Osteoblast (primary cell): ENCODE data around the gene SLC6A18. TPM values are rescaled to one million over a fixed set of nuclear protein-coding genes. Genes with fewer than 3 reads are reported as not detected.
A peak's percentile ranks its signal among the peaks of the same experiment; 100 is the strongest.
"Not testable (repeated sequence)": the region's sequence is repeated elsewhere in the genome, so short reads cannot be mapped to it uniquely, and the experiment has no call there.

Experiments used
- DNase-seq: peaks from one replicate; pipeline ENCODE4 v3.0.0; 2011; ENCODE audit warnings: low spot score, mixed read lengths; ENCODE audit not compliant: insufficient read length; ENCODE audit errors: missing footprints
- H2AFZ ChIP-seq: 2 replicates; pipeline ENCODE4 v1.6.0; 2011; ENCODE audit warnings: mild to moderate bottlenecking, low read length
- H3K27ac ChIP-seq: 2 replicates; pipeline ENCODE4 v1.5.1; 2011; ENCODE audit warnings: mild to moderate bottlenecking, low read depth, low read length, moderate library complexity
- H3K27me3 ChIP-seq: 2 replicates; pipeline ENCODE4 v1.6.0; 2012; ENCODE audit warnings: mild to moderate bottlenecking, control low read depth, inconsistent platforms, low read length, moderate library complexity; ENCODE audit not compliant: insufficient read depth
- H3K36me3 ChIP-seq: 2 replicates; pipeline ENCODE4 v1.5.1; 2011; ENCODE audit warnings: mild to moderate bottlenecking, low read length, control low read depth, moderate library complexity; ENCODE audit not compliant: insufficient read depth
- H3K4me1 ChIP-seq: 2 replicates; pipeline ENCODE4 v1.5.1; 2011; ENCODE audit warnings: mild to moderate bottlenecking, low read length, control low read depth, moderate library complexity; ENCODE audit not compliant: insufficient read depth
- H3K4me2 ChIP-seq: 2 replicates; pipeline ENCODE4 v1.6.0; 2011; ENCODE audit warnings: mild to moderate bottlenecking, low read length; ENCODE audit not compliant: insufficient read depth
- H3K4me3 ChIP-seq: fragments of 200-600 bp; sonication (generic); 3 replicates; pipeline ENCODE4 v1.5.1; 2012; ENCODE audit warnings: mild to moderate bottlenecking, low read length, inconsistent platforms; ENCODE audit not compliant: insufficient read depth
- H3K79me2 ChIP-seq: 2 replicates; pipeline ENCODE4 v1.6.0; 2012; ENCODE audit warnings: mild to moderate bottlenecking, low read length, control low read depth, inconsistent platforms; ENCODE audit not compliant: insufficient read depth
- H3K9me3 ChIP-seq: 2 replicates; pipeline ENCODE4 v1.5.1; 2011; ENCODE audit warnings: low read depth, low read length, control low read depth
- H4K20me1 ChIP-seq: 2 replicates; pipeline ENCODE4 v1.6.0; 2012; ENCODE audit warnings: mild to moderate bottlenecking, low read length, control low read depth; ENCODE audit not compliant: insufficient read depth
- total RNA-seq: library from RNA; depleted of rRNA; stranded (reverse); fragments of >200 nt; gene quantifications from 2 replicates; pipeline ENCODE4 v1.2.3, GENCODE V29; 2012
- TF ChIP-seq, protein P1 (sequence below): IDR thresholded peaks from 2 replicates; pipeline ENCODE4 v1.5.1; 2011; ENCODE audit warnings: mild to moderate bottlenecking, low read depth, low read length, moderate library complexity; ENCODE audit errors: extremely low read depth

Gene SLC6A18
- total RNA-seq, 1 donor, result not detected

DNA sequence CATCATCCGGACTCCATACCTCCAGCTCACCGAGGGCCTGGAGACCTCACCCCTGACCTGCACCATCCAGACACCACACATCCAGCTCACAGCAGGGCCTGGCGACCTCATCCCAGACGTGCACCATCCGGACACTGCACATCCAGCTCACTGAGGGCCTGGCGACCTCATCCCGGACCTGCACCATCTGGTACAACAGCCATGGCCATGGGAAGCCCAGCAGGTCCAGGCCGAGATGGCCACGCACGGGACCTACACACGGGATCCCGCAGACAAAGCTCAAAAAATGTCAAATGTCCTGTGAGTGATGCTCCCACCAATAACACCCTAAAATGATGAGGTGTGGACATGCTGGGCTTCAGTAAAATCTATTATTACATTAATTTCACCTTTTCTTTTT lies 60.0 kb downstream of the SLC6A18 start:
- Histone ChIP-seq H4K20me1 (no peaks in the 10 kb centered on the region), H3K27ac (no peak overlapping the region), H3K79me2 (no peaks in the 10 kb centered on the region), H3K9me3 (no peaks in the 10 kb centered on the region), H3K4me2 (no peak overlapping the region), H2AFZ (no peak overlapping the region), H3K36me3 (no peaks in the 10 kb centered on the region), H3K27me3 (no peaks in the 10 kb centered on the region), H3K4me3 (no peak overlapping the region), H3K4me1 (no peaks in the 10 kb centered on the region)
- TF ChIP-seq, protein P1, sequence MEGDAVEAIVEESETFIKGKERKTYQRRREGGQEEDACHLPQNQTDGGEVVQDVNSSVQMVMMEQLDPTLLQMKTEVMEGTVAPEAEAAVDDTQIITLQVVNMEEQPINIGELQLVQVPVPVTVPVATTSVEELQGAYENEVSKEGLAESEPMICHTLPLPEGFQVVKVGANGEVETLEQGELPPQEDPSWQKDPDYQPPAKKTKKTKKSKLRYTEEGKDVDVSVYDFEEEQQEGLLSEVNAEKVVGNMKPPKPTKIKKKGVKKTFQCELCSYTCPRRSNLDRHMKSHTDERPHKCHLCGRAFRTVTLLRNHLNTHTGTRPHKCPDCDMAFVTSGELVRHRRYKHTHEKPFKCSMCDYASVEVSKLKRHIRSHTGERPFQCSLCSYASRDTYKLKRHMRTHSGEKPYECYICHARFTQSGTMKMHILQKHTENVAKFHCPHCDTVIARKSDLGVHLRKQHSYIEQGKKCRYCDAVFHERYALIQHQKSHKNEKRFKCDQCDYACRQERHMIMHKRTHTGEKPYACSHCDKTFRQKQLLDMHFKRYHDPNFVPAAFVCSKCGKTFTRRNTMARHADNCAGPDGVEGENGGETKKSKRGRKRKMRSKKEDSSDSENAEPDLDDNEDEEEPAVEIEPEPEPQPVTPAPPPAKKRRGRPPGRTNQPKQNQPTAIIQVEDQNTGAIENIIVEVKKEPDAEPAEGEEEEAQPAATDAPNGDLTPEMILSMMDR, result no peak
- DNase-seq, result peak; percentile 50

DNA sequence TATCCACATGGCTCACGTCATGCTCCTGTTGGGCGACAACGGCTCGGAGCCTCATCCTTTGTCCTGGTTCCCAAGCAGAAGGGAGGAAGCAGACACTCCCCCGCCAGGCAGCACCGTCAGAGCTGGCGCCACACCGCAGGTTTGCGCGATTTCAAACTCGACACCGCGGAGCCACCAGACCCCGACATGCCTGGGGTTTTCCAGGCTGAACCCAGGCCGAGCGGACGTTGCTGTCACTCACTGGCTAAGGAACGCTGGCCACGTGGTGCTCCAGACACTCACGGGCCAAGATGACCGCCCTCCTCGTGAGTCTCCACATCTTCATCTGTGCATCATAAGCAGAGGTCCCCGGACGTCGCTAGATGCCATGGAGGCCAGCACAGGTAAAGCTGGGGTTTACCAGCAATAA lies 60.7 kb downstream of the SLC6A18 start:
- H3K27me3 ChIP-seq, result no peaks in the 10 kb centered on the region
- no peaks in the 10 kb centered on the region for H3K36me3 ChIP-seq
- TF ChIP-seq, protein P1, result no peak
- H3K4me3 ChIP-seq, result no peak overlapping the region
- no peaks in the 10 kb centered on the region for H3K79me2 ChIP-seq
- no peak overlapping the region for H3K4me2 ChIP-seq
- no peaks in the 10 kb centered on the region for H4K20me1 ChIP-seq
- no peak overlapping the region for H3K27ac ChIP-seq
- DNase-seq, result peak; percentile 54
- H3K4me1 ChIP-seq, result no peaks in the 10 kb centered on the region
- no peaks in the 10 kb centered on the region for H3K9me3 ChIP-seq
- H2AFZ ChIP-seq, result no peak overlapping the region

DNA sequence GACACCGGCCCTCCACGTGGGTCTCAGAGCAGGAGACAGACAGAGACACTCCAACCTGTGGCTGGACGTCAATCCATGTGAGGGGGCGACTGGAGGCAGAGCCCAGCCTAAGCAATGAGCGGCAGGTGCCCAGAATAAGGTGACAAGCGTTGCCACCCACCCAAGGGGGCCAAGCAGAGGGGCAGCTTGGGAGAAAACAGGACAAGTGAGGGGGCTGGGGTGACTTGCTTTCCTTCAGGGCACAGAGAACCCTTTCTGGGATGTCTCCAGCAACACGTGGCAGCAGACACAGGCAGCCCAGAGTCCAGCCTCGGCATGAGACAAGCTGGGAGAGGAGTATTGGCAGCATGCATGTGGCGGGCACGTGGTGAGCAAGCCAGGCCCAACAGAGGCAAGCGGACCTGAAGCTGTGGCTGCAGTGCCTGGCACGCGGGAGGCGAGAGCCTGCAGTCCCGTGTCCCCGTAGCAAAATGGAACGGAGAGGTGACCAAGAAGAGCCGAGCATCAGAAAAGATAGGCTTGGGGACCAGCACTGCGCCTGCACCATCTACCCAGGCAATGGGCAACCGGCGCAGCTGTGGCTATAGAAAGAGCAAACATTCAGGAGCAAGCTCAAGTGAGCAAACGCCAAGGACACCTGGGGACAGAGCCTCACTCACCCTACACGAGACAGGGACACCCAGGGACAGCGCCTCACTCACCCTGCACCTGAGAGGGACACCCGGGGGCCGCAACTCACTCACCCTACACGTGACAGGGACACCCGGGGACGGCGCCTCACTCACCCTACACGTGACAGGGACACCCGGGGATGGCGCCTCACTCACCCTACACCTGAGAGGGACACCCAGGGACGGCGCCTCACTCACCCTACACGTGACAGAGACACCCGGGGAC lies 63.5 kb downstream of the SLC6A18 start:
- H3K36me3 ChIP-seq, result no peaks in the 10 kb centered on the region
- H3K4me3 ChIP-seq, result no peak overlapping the region
- peak; percentile 81 for DNase-seq
- no peak overlapping the region for H3K4me2 ChIP-seq
- TF ChIP-seq, protein P1, result no peak
- H4K20me1 ChIP-seq, result no peaks in the 10 kb centered on the region
- H3K9me3 ChIP-seq, result no peaks in the 10 kb centered on the region
- no peaks in the 10 kb centered on the region for H3K79me2 ChIP-seq
- H2AFZ ChIP-seq, result no peak overlapping the region
- H3K27me3 ChIP-seq, result no peaks in the 10 kb centered on the region
- H3K27ac ChIP-seq, result no peak overlapping the region
- no peaks in the 10 kb centered on the region for H3K4me1 ChIP-seq

DNA sequence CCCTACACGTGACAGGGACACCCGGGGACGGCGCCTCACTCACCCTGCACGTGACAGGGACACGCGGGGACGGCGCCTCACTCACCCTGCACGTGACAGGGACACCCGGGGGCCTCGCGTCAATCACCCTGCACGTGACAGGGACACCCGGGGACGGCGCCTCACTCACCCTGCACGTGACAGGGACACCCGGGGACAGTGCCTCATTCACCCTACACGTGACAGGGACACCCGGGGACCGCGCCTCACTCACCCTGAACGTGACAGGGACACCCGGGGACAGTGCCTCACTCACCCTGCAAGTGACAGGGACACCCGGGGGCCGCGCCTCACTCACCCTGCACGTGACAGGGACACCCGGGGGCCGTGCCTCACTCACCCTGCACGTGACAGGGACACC lies 64.4 kb downstream of the SLC6A18 start:
- H3K4me1 ChIP-seq, H3K79me2 ChIP-seq, H3K27me3 ChIP-seq, H4K20me1 ChIP-seq, H3K9me3 ChIP-seq, H2AFZ ChIP-seq, H3K27ac ChIP-seq, DNase-seq, H3K36me3 ChIP-seq, H3K4me3 ChIP-seq, H3K4me2 ChIP-seq: not testable (repeated sequence)

DNA sequence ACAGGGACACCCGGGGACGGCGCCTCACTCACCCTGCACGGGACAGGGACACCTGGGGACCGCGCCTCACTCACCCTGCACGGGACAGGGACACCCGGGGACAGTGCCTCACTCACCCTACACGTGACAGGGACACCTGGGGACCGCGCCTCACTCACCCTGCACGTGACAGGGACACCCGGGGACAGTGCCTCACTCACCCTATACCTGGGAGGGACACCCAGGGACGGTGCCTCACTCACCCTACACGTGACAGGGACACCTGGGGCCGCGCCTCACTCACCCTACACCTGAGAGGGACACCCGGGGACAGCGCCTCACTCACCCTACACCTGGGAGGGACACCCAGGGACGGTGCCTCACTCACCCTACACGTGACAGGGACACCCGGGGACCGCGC lies 65.8 kb downstream of the SLC6A18 start:
- H3K79me2 ChIP-seq, H3K36me3 ChIP-seq, H3K4me2 ChIP-seq, H3K4me1 ChIP-seq, H2AFZ ChIP-seq, H3K4me3 ChIP-seq, DNase-seq, H3K9me3 ChIP-seq, H4K20me1 ChIP-seq, H3K27me3 ChIP-seq, H3K27ac ChIP-seq: not testable (repeated sequence)
